A549 (cell line): ENCODE measurements around the gene OPRL1. TPM values are rescaled to one million over a fixed set of nuclear protein-coding genes. Genes with fewer than 3 reads are reported as not detected.

Experiments used
- ATAC-seq, 2 experiments: fragments of 200-7000 bp in 1 of 2; fragments of >200 bp in 1 of 2; cut with Nextera tagmentation in 1 of 2; cut with Tn5 transposase in 1 of 2; 3 replicates each; pipeline versions ENCODE4 v1.8.0 to v1.9.1; 2018 to 2020; ENCODE audit warnings: mild to moderate bottlenecking in 1 of 2, moderate library complexity in 1 of 2
- CTCF ChIA-PET: fragments of 300-600 bp; sonication (Branson Sonifier 250); formaldehyde crosslinking; extraction: SDS; loops from one replicate; lab custom pipeline; 2021; ENCODE audit warnings: antibody characterized with exemption, inconsistent platforms; lab: Yijun Ruan, JAX
- POLR2A ChIA-PET: fragments of 350-600 bp; formaldehyde crosslinking; extraction: SDS; loops from one replicate; lab custom pipeline; 2021; ENCODE audit warnings: antibody characterized with exemption, inconsistent platforms; lab: Yijun Ruan, JAX
- DNase-seq, 2 experiments: peaks; one replicate each; pipeline versions ENCODE4 v3.0.0 to v3.0.0-alpha.2; 2011 to 2016; ENCODE audit warnings: low read depth in 1 of 2, low spot score in 1 of 2
- FAIRE-seq: peaks from 2 replicates; lab custom pipeline; 2011; peaks lifted over from hg19 to GRCh38; lab: Jason Lieb, UNC
- H3K27ac ChIP-seq, 2 experiments: fragments of >200 bp; sonication (Bioruptor Twin); formaldehyde crosslinking; 3 replicates each; pipeline ENCODE4 v1.5.1; 2016 to 2017
- H3K4me1 ChIP-seq: fragments of >200 bp; sonication (Bioruptor Twin); formaldehyde crosslinking; 3 replicates; pipeline ENCODE4 v1.6.1; 2016
- H3K4me2 ChIP-seq: fragments of >200 bp; sonication (Bioruptor Twin); formaldehyde crosslinking; 3 replicates; pipeline ENCODE4 v1.6.1; 2016
- H3K4me3 ChIP-seq: fragments of >200 bp; sonication (Bioruptor Twin); formaldehyde crosslinking; 3 replicates; pipeline ENCODE4 v1.5.1; 2016
- H3K9me3 ChIP-seq: fragments of >200 bp; sonication (Bioruptor Twin); formaldehyde crosslinking; 3 replicates; pipeline ENCODE4 v1.6.1; 2016
- ATOH8 ChIP-seq: fragments of 250-450 bp; sonication (Bioruptor Pico); IDR thresholded peaks from 2 replicates; pipeline ENCODE4 v1.5.0; 2020; ENCODE audit warnings: low read depth, mild to moderate bottlenecking, moderate library complexity
- EHF ChIP-seq: fragments of 250-450 bp; sonication (Bioruptor Pico); IDR thresholded peaks from 2 replicates; pipeline ENCODE4 v1.5.0; 2020; ENCODE audit warnings: mild to moderate bottlenecking
- EHMT2 ChIP-seq: fragments of 200-600 bp; sonication (generic); IDR thresholded peaks from 2 replicates; pipeline ENCODE4 v1.6.1; 2016; ENCODE audit warnings: antibody characterized with exemption, low read depth, mild to moderate bottlenecking, moderate library complexity
- ESRRA ChIP-seq: fragments of 150-350 bp; IDR thresholded peaks from 2 replicates; pipeline ENCODE4 v1.6.1; 2014; ENCODE audit warnings: mild to moderate bottlenecking, low read length, borderline replicate concordance
- FOXS1 ChIP-seq: fragments of 250-450 bp; sonication (Bioruptor Pico); IDR thresholded peaks from 2 replicates; pipeline ENCODE4 v1.5.0; 2020; ENCODE audit warnings: mild to moderate bottlenecking, moderate library complexity
- GATA3 ChIP-seq: IDR thresholded peaks from 2 replicates; pipeline ENCODE4 v1.6.1; 2012; ENCODE audit warnings: borderline replicate concordance
- HOXB13 ChIP-seq: fragments of 250-450 bp; sonication (Bioruptor Pico); IDR thresholded peaks from 2 replicates; pipeline ENCODE4 v1.5.0; 2020; ENCODE audit warnings: low read depth, mild to moderate bottlenecking, moderate library complexity
- HOXB5 ChIP-seq: fragments of 250-450 bp; sonication (Bioruptor Pico); IDR thresholded peaks from 2 replicates; pipeline ENCODE4 v1.5.0; 2020; ENCODE audit warnings: mild to moderate bottlenecking, moderate library complexity
- JUNB ChIP-seq: fragments of >200 bp; sonication (Bioruptor Twin); formaldehyde crosslinking; IDR thresholded peaks from 2 replicates; pipeline ENCODE4 v1.6.1; 2016
- KDM1A ChIP-seq: fragments of 200-600 bp; sonication (generic); IDR thresholded peaks from 2 replicates; pipeline ENCODE4 v1.6.1; 2016; ENCODE audit warnings: low read depth, mild to moderate bottlenecking
- MYC ChIP-seq: IDR thresholded peaks from 2 replicates; pipeline ENCODE4 v1.6.1; 2012; ENCODE audit warnings: mild to moderate bottlenecking, inconsistent platforms, low read length, improper control_type of control experiment, borderline replicate concordance
- PBX3 ChIP-seq: IDR thresholded peaks from 2 replicates; pipeline ENCODE4 v1.6.1; 2012
- RFX5 ChIP-seq: fragments of 450-650 bp; IDR thresholded peaks from 2 replicates; pipeline ENCODE4 v1.7.1; 2014; ENCODE audit warnings: antibody characterized with exemption, mild to moderate bottlenecking, moderate library complexity
- SMC3 ChIP-seq: fragments of >200 bp; sonication (Bioruptor Twin); formaldehyde crosslinking; IDR thresholded peaks from 3 replicates; pipeline ENCODE4 v1.6.1; 2018; ENCODE audit warnings: inconsistent platforms
- SREBF2 ChIP-seq: fragments of 450-650 bp; IDR thresholded peaks from 2 replicates; pipeline ENCODE4 v1.6.1; 2014; ENCODE audit warnings: mild to moderate bottlenecking, moderate library complexity
- TP53 ChIP-seq: fragments of 250-450 bp; sonication (Bioruptor Pico); IDR thresholded peaks from 2 replicates; pipeline ENCODE4 v1.5.0; 2021; ENCODE audit warnings: mild to moderate bottlenecking, moderate library complexity
- USF2 ChIP-seq: fragments of 450-650 bp; IDR thresholded peaks from 2 replicates; pipeline ENCODE4 v1.6.1; 2014; ENCODE audit warnings: antibody characterized with exemption
- ZNF302 ChIP-seq: fragments of 250-450 bp; sonication (Bioruptor Pico); IDR thresholded peaks from 2 replicates; pipeline ENCODE4 v1.9.0; 2021; ENCODE audit warnings: inconsistent platforms, mild to moderate bottlenecking, moderate library complexity
- WGBS: methylation state at CpG from one replicate; pipeline ENCODE4 v1.1.6; 2017; ENCODE audit errors: missing lambda C conversion rate; 5-methylcytosine and 5-hydroxymethylcytosine counted together
- polyA plus RNA-seq, 4 experiments: library from polyadenylated mRNA; depleted of rRNA in 3 of 4; stranded (reverse); fragments of >200 nt; fragmentation: RNase III in 1 of 4; extraction: RNeasy Plus Mini Kit Qiagen cat#74134 plus additional on column Dnase treatment in 1 of 4; gene quantifications; 2 replicates in 3 of 4; 3 replicates in 1 of 4; pipeline ENCODE4 v1.2.3, GENCODE V29; 2011 to 2017
- TF ChIP-seq, protein P1 (sequence below): fragments of >200 bp; sonication (Bioruptor Twin); formaldehyde crosslinking; IDR thresholded peaks from 3 replicates; pipeline ENCODE4 v1.6.1; 2016

Gene OPRL1
- polyA plus RNA-seq, 2 of the 4 experiments (the other 2 are of a cell fraction) = 0.54 to 1.2 TPM

GRCh38 chr20:64108731-64109681 lies 29.1 kb downstream of the OPRL1 start (continued):
- TF ChIP-seq USF2 (no peak), MYC (no peak), HOXB13 (no peak), SMC3 (no peak)
- TF ChIP-seq, protein P1, sequence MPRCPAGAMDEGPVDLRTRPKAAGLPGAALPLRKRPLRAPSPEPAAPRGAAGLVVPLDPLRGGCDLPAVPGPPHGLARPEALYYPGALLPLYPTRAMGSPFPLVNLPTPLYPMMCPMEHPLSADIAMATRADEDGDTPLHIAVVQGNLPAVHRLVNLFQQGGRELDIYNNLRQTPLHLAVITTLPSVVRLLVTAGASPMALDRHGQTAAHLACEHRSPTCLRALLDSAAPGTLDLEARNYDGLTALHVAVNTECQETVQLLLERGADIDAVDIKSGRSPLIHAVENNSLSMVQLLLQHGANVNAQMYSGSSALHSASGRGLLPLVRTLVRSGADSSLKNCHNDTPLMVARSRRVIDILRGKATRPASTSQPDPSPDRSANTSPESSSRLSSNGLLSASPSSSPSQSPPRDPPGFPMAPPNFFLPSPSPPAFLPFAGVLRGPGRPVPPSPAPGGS = no peak

DNA sequence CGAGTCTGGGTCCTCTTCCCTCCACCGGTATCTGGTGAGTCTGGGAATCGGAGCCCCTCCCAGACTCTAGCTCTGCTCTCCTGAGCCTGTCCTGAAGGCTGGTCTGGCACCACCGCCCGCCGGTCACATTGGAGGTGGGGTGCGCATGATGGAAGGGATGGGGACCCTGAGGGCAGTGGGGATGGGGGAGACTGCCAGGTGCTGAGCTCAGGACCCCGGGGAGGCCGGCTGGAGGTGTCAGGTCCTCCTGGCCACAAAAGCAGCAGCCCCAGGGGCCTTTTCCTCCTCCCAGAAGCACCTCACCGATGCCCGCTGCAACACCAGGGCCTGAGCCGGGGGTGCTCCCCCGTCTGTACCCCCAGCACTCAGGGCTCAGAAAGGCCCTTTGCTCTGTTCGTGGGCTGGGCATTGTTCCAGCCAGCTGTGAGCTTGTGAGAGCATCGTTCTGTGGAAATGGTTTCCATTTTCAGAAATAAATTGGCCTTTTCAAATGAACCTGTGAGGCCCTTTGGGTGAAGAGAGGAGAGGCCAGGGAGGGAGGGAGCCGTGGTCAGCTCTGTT lies 30.0 kb downstream of the OPRL1 start:
- H3K4me3 ChIP-seq = no peak overlapping the region
- H3K27ac ChIP-seq = no peak overlapping the region
- FAIRE-seq (no peak), ATAC-seq (no peak), DNase-seq (no peak)
- no peaks in the 10 kb centered on the region for H3K9me3 ChIP-seq
- ChIA-PET POLR2A (no interaction called here), CTCF (interaction anchor here (1.0 to 7.6 kb wide), 5 partner anchors 9 to 70 kb away, joined by 3 to 63 read pairs (median 7); partner anchors contain the start of gene LKAAEAR1)
- no peak overlapping the region for H3K4me2 ChIP-seq
- H3K4me1 ChIP-seq = no peaks in the 10 kb centered on the region
- no peak for TF ChIP-seq EHMT2
- TF ChIP-seq FOXS1 (CRISPR knock-in tag) = no peak
- TF ChIP-seq HOXB5 (CRISPR knock-in tag) = no peak
- TF ChIP-seq RFX5 = no peak
- 63% methylated on average over 12 of the region's 16 CpGs for WGBS

DNA sequence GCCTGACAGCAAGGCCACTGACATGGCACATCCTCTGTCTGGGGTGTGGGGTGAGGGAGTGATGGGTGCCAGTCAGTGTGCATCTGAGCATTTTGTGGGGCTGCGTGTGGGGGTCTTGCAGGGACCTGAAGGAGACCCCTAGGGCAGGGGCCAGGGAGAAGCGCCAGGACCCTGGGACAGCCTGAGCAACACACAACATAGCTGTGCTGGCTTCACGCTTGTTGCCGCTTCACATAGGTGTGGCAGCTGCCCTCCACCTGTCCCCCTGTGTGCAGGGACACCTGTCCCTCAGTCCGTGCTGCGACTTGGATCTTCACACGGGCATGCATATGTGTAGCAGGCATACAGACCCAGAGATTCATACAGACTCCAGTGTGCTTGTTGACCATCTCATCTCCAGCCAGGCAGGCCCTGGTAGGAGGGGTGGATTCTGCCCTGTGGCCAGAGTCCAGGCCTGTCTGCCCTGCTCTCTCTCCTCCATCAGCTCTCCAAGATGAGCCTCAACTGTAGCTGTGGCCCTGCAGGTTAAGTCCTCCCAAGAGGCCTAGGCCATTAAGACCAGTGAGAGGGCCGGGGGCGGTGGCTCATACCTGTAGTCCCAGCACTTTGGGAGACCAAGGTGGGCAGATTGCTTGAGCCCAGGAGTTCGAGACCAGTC lies 30.7 kb downstream of the OPRL1 start:
- Histone ChIP-seq H3K4me2 (no peak overlapping the region), H3K4me1 (no peaks in the 10 kb centered on the region), H3K27ac (no peak overlapping the region)
- FAIRE-seq (no peak), ATAC-seq (no peak), DNase-seq (no peak)
- 91% methylated on average over 8 of the region's 10 CpGs for WGBS
- CTCF ChIA-PET = interaction anchor here (1.0 to 7.6 kb wide), 5 partner anchors 9 to 71 kb away, joined by 3 to 63 read pairs (median 6); partner anchors contain the start of gene LKAAEAR1
- TF ChIP-seq KDM1A (no peak), TP53 (CRISPR knock-in tag) (no peak), USF2 (no peak), SREBF2 (no peak), ESRRA (no peak), JUNB (no peak), ZNF302 (no peak), GATA3 (no peak), FOXS1 (CRISPR knock-in tag) (no peak), ATOH8 (CRISPR knock-in tag) (no peak), SMC3 (no peak), PBX3 (no peak), HOXB5 (CRISPR knock-in tag) (no peak), EHF (CRISPR knock-in tag) (no peak)
- TF ChIP-seq, all 56 proteins: peak for 0
- POLR2A ChIA-PET = no interaction called here
- Histone ChIP-seq H3K4me3 (no peak overlapping the region), H3K9me3 (no peaks in the 10 kb centered on the region)
